NCI-H446 (cell line): ENCODE data around the gene IDH3A.

Source experiments
- DNase-seq, 2 experiments: peaks; one replicate each; lab custom pipeline; 2025; lab: John Stamatoyannopoulos, UW

IDH3A gene

GRCh38 chr15:78168608-78169007 is 19.4 kb downstream of the IDH3A start:
- DNase-seq: no peak

- no peak for DNase-seq
Observed at GRCh38 chr15:78170848-78171773, 21.9 kb downstream of the IDH3A start.

- DNase-seq: no peak
Observed at GRCh38 chr15:78171864-78172472, 22.8 kb downstream of the IDH3A start.

DNA sequence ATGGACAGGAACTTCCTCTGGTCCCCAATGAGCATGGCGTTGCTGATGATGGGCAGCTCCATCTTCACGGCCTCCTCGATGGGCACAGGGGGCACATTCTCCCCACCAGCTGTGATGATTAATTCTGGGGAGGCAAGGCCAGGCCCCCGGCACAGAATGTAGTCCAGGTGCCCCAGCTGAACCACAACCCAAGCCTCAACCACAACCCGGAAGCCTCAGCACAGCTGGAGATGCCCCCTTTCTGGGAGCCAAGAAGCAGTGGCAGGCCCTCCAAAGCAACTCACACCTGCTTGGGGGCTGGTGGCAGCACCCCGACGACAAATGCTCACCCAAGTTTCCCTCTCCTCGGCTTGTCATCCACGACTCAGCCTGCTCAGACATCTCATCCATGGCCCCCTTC is 25.2 kb downstream of the IDH3A start:
- no peak for DNase-seq

GRCh38 chr15:78175330-78175729 is 26.2 kb downstream of the IDH3A start:
- no peak for DNase-seq

GRCh38 chr15:78177447-78177873 is 28.3 kb downstream of the IDH3A start:
- peak in 1 of 2 experiments; percentile 14 for DNase-seq

- no peak for DNase-seq
Observed at GRCh38 chr15:78178064-78178463, 28.9 kb downstream of the IDH3A start.

- no peak for DNase-seq
Observed at GRCh38 chr15:78179286-78179840, 30.2 kb downstream of the IDH3A start.

DNA sequence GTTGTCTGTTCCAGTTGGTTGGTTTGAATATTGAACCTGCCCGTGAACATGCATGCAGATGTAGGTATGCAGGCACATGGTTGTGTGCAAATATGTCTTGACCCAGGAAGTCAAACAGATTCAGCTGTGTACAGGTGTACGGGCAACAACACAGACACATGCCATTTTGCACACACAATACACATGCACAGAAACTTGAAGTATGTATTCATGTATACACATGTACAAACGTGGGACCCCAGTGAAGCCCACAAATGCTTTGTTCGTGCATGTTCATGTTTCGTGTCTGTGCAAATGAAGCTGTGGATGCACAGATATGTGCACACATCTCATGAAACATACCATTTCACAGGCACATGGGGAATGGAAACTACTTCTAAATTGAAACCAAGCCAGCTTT is 30.7 kb downstream of the IDH3A start:
- no peak for DNase-seq

DNA sequence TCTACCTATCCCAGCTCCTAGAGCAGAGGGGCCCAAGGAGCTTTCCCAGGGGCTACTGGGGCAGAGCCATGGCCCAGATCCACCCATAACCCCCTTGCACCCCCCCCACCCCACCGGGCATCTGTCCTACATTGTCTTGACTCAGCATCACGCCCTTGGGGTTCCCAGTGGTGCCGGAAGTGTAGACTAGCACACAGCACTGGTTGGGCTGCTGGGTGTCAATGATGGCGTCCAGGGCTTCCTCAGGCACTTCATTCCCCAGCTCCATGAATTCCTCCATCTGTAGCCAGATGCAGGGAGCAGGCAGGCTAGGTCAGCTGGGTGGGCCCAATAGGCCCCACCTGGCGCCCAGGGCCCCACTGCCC is 33.2 kb downstream of the IDH3A start:
- DNase-seq: no peak

GRCh38 chr15:78182821-78183220 is 33.7 kb downstream of the IDH3A start:
- no peak for DNase-seq

DNA sequence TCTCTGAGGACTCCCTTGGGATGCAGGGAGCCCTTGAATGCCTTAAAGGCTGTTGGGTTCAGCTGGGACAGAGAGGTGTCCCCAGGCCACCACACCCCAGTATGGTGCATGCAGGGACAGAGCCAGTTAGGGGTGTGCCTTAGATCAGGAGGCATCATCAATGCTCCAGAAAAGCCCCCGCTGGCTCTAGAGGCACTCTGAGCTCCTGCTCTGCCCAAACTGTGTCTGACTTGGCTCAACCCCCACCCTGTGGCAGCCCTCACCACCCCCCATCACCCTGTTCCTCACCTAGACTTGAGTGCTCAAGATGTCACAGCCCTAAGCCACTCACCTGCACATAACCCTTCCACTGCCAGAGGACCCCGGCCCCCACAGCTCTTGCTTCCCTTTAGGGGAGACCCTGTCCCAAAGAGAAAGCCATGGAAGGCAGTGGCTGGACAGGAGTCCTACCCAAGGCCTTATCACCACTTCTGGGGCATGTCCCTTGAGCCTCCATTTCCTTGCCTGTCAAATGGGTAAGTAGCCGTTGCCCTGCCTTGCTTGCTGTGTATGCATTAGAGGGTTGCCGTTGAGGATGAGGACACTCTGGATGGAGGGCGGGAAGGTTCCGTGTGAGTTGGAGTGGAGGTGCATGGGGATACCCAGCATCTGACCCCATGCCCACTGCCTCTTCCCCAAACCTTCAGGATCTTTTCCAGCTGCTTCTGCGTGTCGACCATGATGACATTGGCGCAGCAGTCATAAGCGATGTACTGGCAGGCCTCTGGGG is 43.8 kb downstream of the IDH3A start:
- DNase-seq: no peak

DNA sequence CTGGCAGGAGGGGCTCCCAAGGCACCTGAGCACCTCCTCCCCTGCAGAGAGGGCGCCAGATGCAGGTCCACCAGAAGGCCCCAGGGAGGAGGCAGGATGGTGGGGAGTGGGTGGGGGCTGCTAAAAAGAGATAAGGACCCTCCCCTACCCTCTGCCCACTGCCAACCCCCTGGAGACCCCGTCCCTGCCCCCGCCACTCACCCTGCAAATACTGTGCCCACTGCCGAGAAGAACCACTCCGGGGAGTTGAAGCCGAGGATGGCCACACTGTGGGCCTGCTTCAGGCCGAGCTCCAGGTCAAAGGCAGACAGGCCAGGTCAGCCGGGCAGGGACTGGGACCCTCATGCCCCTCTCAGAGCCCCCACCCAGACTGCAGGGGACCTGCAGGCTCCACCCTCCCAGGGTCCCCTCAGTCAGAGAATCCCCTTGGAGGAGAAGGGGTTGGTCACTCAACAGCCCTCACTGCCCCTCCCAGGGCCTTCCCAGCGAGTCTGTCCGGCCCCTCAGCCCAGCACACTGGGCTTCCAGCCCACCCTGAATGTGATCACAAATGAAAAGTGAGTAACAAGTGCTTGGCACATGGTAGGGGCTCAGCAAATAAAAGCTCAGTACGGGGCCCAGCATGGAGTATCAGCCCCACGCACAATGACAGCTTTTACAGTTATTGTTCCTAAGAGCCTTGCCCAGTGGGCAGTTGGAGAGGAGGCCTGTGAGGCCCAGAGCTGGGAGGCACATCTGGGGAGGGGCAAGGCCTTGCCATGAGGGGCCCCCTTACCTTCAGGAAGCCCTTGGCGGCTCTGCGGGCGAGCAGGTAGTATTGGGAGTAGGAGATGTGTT is 44.8 kb downstream of the IDH3A start:
- no peak for DNase-seq

- DNase-seq: no peak
Observed at GRCh38 chr15:78194568-78194925, 45.4 kb downstream of the IDH3A start.

- no peak for DNase-seq
Observed at GRCh38 chr15:78195735-78196201, 46.6 kb downstream of the IDH3A start.

- DNase-seq: no peak
Observed at GRCh38 chr15:78197632-78198031, 48.5 kb downstream of the IDH3A start.

GRCh38 chr15:78200276-78200930 is 51.2 kb downstream of the IDH3A start:
- DNase-seq: no peak

- DNase-seq: no peak
Observed at GRCh38 chr15:78201281-78202190, 52.4 kb downstream of the IDH3A start.

GRCh38 chr15:78203346-78204225 is 54.4 kb downstream of the IDH3A start:
- no peak for DNase-seq
